NK-92 treated with Interleukin-12 subunit alpha and Interleukin-12 subunit beta, amount 100 ng/mL, for 24 hours (cell line): ENCODE results near the gene SWSAP1.
"Not testable (repeated sequence)": the region's sequence is repeated elsewhere in the genome, so short reads cannot be mapped to it uniquely, and the experiment has no call there.

ENCODE experiments used
- DNase-seq: peaks from one replicate; lab custom pipeline; 2025; lab: John Stamatoyannopoulos, UW

SWSAP1 gene, protein sequence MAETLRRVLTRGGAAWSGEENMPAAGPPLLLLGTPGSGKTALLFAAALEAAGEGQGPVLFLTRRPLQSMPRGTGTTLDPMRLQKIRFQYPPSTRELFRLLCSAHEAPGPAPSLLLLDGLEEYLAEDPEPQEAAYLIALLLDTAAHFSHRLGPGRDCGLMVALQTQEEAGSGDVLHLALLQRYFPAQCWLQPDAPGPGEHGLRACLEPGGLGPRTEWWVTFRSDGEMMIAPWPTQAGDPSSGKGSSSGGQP

DNA sequence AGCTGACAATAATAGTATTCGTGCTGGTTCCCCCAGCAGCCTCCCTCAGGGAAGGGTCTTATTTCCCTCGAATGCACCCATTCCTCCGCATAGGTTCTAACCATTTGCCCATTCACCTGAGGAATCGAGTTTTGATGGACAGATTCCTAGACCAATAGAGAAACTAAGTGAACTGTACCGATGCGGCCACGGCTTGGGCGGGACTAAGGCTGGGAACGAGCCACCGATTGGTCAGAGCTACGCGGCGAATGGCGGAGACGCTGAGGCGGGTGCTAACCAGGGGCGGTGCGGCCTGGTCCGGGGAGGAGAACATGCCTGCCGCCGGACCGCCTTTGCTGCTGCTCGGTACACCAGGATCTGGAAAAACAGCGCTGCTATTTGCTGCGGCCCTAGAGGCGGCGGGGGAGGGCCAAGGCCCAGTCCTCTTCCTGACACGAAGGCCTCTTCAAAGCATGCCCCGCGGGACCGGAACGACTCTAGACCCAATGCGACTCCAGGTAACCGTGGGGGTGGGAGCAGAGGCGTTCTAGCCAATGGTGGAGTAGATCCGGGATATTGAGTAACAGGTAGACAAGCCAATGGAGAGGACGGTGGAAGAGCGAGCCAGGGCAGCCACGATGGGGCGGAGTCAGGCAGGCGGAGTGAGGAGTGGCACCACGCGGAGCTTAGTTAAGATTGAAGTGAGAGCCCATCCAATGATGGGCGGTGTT lies at the start of gene SWSAP1:
Gene SWSAP1, plus strand, starts transcription at position 234 of the 710 bp plus-strand sequence. Its CDS starts 15 bp downstream, at position 249.
- DNase-seq, result peak; percentile 97

DNA sequence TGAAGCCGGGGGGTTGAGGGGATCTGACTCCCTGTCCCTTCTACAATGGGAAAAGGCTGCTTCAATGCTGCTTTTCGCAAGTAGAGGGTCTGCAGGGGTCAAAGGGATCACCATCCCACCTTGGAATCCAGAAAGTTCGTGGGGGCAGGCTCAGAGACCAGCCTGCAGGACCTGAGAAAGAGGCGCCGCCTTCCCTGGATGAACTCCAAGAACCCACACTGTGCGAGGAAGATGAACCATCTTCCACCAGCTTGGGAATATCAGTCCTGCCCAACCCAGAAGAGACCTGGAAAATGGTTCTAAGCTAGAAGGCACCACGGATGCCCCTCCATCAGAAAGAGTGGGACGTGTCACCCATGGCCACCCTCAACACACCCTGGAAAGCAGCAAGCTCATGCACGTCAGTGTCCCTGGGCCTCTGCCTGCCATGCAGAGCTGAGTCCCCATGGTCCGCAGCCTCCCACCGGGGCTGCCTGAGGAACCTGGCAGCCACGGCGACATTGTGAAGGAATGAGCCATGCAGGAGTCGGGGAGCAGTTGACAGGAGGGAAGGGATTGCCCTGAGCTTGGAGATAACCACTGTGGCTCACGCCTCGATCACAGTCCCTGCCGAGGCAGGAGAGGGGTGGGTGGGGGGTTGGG lies 49.6 kb upstream of the SWSAP1 start:
- DNase-seq, result no peak

DNA sequence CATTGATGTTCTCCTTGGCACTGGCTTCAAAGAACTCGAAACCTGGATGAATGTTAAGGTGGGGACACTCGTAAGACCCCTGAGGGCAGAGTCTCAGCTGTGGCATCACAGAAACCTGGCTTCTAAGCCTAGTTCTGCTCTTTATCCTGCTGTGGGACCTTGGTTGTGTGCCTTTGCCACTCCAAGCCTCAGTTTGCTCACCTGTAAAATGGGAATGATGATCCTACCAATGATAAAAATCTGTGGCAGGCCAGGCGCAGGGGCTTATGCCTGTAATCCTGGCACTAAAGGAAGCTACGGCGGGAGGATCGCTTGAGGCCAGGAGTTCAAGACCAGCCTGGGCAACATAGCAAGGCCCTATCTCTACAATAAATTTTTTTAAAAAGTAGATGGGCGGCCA lies 48.9 kb upstream of the SWSAP1 start:
- no peak for DNase-seq

DNA sequence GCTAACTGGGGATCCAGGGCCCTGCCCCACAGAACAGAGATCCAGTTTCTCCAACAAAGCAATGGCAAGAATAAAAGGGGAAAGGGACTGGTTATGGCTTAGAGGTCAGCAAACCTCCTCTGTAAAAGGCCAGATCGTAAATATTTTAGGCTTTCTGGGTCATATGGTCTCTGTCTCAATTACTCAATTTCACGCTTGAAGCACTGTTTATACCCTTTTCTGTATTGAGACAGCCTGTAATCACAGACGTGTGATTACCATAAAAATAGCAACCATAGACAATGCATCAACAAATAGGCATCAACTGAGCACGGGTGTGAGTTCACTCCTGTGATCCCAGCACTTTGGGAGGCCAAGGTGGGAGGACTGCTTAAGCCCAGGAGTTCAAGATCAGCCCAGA lies 44.3 kb upstream of the SWSAP1 start:
- no peak for DNase-seq

DNA sequence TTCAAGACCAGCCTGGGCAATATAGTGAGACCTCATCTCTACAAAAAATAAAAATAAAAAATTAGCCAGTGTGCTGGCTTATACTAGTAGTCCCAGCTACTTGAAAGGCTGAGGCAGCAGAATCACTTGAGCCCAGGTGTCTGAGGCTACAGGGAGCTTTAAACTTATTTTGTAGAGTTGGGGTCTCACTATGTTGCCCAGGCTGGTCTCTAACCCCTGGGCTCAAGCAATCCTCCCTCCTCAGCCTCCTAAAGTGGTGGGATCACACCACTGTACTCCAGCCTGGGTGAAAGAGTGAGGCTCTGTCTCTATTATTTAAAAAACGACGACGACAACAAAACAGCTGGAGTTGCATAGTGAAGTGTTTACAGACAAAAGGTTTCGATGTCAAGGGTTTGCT lies 43.0 kb upstream of the SWSAP1 start:
- DNase-seq, result no peak

DNA sequence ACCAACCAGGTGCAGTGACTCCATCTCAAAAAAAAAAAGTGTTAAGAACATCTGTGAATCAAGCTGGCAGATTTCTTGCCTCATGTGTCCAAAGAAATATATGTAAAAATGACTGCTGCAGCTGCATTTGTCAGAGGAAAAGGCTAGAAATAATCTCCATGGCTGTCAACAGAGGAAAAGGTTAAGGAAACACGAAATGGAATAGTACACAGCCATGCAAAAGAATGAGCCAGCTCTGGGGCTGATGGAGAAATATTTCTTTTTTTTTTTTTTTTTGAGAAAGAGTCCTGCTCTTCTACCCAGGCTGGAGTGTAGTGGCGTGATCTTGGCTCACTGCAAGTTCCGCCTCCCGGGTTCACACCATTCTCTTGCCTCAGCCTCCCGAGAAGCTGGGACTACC lies 41.6 kb upstream of the SWSAP1 start:
- DNase-seq, result no peak

DNA sequence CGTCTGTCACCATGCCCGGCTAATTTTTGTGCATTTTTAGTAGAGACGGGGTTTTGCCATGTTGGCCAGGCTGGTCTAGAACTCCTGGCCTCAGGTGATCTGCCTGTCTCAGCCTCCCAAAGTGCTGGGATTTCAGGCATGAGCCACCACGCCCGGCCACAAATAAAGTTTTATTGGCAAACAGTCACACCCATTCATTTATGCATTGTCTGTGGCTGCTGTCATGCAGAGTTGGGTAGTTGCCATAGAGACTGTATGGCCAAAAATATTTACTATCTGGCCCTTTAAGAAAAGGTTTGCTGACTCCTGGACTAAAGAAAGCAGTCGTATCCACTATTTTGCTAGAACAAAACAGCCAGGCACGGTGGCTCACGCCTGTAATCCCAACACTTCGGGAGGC lies 40.6 kb upstream of the SWSAP1 start:
- DNase-seq, result not testable (repeated sequence)

DNA sequence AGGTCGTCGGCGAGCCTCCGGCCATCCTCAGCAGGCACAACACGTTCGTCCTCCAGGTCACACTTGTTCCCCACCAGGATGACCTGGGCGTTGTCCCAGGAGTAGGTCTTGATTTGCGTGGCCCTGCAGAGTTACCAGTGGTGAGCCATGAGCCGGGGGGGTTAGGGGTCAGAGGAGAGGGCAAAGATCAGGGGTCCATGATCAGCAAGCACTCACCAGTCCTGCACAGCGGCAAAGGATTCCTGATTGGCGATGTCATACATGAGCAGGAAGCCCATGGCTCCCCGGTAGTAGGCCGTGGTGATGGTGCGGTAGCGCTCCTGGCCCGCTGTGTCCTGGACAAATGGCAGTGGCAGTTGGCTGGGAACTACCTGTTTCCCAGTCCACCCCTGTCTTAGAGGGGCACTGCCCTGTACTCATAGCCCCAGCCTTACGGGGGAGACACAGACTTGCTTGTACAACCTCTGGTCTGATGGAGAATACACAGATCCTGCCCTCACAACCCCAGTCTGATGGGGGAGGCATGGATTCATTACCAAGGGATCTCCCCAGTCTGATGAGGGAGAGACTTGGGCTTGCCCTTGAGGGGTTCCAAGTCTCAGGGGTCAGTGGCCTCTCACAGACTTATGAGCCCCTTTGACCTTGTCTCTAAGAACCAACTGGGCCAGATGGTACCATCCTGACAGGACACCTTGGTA lies 38.9 kb upstream of the SWSAP1 start:
- DNase-seq, result no peak

DNA sequence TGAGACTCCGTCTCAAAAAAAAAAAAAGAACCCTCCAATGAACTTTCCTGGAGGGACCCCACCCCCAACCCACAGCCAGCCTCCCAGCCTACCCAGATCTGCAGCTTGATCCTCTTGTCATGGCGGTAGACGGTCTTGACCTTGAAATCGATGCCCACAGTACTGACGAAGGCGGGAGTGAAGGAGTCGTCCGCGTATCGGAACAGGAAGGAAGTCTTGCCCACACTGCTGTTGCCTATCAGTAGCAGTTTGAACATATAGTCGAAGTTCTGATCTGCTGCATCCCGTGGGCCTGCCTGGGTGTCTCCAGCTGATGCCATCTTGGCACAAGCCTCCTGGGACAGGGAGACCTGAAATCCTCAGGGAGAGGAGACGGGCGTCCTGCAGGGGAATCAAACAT lies 37.4 kb upstream of the SWSAP1 start:
- no peak for DNase-seq

DNA sequence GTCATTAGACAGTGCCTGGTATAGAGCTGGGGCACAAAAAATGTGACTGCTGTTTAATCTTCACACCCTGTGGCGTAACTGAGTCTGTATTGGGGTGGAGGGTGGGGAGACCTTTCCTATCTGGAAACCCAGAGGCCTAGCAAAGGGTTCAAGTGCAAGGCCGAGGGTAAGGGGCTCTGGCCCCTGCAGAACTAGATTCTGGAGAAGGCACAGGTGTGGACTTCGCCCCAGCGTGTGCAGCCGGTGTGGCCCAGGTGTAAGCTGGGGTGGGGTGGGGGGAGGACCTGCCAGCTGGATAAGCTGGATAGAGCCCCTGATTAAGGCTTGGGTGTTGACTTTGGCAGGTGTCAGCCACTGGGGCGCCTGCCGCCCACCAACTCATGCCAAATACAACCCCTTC lies 36.3 kb upstream of the SWSAP1 start:
- no peak for DNase-seq

DNA sequence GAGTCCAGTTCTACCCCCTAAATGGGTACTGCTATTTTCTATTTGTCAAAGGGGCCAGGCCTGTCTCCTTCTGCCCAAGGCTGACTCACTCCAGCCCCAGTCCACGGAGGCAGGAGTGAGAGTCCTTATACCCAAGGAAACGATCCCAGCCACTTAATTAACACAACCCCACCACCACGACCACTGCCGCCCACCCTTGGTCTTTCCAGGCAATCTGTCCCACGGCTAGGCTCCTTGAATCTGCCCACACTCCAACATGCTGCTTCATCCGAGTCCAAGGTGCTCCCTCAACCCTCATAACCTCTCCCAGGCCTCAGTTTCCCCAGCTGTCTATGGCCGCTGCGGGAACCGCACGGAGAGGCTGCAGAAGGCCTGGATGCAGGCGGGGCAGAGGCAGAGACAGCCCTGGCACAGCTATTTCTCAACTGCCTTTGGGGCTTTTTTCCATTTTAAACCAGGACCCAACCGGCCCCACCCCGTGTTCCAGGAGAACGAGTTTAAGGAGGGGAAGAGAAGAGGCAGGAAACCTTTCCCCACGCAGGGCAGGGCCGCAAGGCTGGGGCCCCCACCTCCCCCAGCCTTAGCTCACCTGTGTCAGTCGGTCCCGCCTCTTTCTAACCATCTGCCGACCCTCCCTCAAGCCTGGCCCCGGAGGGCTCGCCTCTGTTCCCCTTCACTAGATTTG lies 35.8 kb upstream of the SWSAP1 start:
- DNase-seq, result no peak

DNA sequence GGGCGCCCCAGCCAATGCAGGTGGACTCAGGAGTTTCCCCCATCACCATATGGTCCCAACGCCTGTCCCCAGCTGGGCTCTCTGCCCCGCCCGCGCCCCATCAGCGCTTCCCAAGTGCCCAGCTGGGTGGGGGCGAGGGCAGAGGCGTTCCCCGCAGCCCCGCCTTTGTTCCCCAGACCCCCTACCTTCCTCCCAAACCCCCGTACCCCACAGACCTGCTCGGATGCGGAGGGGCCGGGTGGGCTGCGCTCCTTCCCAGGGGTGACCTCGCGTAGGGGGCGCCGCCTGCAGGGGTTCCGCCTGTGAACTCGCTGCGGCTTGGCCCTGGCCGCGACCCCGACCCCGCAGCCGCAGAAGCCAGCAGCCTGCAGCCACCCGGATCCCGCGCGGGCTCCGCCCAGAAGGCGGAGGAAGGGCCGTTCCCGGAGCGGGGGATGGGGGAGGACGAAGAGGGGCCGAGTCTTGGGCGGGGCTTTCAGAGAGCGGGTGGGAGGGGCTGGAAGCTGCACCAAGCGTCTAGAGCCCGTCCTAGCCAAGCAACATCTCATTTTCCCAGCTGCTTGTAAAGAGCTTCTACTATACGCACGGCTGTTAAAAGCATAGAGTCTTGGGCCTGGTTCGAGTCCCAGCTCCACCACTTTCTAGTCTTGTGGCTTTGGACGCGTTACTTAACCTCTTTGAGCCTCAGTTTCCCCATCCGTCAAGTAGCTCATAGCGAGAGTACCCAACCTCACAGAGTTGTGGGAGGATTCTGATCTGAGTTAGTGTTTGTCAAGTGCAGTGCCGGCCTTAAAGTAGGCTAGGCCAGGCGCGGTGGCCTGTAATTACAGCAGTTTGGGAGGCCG lies 35.0 kb upstream of the SWSAP1 start, which contains the start of gene RAB3D:
Gene RAB3D, minus strand, starts transcription at position 404 of the 845 bp plus-strand sequence. CDS start 2,258 bp downstream, outside the sequence.
- DNase-seq, result no peak

DNA sequence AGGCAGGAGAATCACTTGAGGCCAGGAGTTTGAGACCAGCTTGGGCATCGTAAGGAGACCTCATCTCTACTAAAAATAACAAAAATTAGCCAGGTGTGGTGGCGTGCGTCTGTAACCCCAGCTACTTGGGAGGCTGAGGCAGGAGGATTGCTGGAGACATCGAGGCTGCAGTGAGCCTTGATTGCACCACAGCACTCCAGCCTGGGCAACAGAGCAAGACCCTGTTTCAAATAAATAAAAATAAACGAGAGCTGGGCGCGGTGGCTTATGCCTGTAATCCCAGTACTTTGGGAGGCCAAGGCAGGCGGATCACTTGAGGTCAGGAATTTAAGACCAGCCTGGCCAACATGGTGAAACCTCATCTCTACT lies 34.4 kb upstream of the SWSAP1 start:
- DNase-seq, result not testable (repeated sequence)

DNA sequence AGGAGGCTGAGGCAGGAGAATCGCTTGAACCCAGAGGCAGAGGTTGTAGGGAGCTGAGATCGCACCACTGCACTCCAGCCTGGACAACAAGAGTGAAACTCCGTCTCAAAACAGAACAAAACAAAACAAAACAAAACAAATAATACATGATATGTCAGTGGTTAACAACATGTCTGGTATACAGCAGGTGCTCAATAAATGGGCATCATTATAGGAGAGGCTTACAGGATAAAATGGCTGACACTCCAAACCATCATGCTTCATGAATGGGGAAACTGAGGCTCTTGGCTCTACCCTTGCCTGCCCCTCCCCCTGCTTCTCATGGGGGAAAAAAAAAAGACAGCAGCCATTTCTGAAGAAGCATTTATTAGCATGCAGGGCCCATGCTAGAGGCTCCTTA lies 32.0 kb upstream of the SWSAP1 start:
- no peak for DNase-seq

DNA sequence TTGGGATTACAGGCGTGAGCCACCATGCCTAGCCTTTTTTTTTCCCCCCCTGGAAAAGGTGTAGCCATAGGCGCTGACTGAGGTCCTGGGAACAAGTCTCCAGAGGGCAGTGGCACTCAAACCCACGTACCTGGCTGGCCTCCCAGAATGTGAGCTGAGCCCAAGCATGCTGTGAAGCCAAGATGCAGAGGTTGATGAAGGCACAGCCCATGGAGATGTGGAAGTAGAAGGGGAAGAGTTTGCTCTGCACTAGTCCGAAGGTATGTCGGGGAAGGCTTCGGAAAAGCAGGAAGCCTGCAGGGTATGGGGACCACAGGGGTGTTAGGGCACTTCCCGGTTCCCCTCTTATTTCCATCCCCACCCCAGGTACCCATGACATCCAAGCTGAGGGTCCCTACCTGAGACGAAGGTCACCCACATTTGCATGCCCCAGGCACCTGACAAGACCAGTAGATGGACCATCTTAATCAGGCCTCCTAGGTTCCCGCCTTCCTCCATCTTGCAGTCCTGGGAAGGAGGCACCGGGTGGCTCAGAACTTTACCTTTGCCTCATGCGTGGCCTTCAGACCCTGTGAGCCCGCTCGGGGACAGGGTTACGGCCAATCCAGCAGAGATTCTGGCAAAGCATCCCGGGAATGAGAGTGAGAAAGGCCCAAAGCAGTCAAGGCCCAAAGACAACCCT lies 29.2 kb upstream of the SWSAP1 start:
- no peak for DNase-seq

DNA sequence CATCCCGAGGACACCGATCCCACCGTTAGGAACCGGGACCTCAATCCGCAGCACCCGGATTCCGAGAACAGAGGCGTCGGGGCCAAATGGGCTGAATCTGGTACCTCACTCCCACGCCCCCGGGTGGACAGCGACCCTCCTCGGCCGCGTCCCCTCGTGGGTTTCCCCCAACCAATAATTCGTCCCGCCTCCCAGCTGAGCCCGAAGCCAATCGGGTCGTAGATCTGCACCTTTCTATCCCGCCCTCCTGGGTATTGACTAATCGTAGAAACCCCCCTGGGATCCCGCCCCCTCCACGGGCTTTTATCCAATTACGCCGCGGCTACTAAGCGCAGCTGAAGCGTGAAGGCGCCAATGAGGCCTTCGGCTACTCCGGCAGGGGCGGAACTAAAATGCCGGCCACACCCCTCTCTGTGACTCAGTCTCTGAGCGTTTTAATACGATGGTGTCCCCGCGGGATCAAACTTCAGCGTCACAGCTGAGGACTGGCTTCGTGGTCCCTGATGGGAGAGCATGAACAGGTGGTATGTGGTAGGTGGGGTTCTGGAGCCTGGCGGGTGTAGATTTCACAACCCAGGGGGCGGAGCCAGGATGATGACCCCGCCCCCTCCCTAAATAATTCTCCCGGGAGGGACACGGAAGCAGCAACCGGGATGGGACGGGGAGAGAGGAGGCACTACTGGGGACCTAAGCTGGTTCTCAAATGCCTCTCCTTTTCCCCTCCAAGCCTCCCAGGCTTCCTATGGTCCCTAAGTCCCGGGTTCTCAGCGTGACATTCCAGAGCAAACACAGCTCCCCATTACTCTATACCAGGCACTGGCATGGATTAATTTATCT lies 28.1 kb upstream of the SWSAP1 start, which contains the start of the genes CCDC159 and TMEM205:
Gene CCDC159, plus strand, starts transcription at position 416 of the 837 bp plus-strand sequence. Its CDS starts 88 bp downstream, at position 504.
Gene TMEM205, minus strand, starts transcription at position 165 of the 837 bp plus-strand sequence. CDS start 649 bp downstream, outside the sequence.
- peak; percentile 98 for DNase-seq

DNA sequence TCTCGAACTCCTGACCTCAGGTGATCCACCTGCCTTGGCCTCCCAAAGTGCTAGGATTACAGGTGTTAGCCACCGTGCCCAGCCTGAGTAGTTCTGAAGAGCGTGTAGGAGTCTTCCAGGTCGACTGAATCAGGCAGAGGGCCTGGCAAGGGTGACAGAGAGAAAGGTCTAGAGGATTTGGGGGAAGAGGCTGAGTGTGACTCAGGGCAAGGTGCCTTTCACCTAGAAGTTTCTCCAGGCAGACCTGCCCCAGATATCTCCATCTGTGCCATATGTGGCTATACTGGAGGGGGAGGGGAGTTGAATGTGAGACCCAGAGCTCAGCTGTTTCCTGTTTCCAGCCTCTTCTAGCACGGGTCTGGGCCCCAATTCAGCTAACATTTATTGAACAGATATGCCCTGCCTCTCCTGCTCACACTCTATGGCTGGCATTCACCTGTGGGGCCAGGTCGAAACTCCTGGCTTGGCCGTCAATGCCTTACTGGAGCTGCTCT lies 26.9 kb upstream of the SWSAP1 start:
- DNase-seq, result no peak

DNA sequence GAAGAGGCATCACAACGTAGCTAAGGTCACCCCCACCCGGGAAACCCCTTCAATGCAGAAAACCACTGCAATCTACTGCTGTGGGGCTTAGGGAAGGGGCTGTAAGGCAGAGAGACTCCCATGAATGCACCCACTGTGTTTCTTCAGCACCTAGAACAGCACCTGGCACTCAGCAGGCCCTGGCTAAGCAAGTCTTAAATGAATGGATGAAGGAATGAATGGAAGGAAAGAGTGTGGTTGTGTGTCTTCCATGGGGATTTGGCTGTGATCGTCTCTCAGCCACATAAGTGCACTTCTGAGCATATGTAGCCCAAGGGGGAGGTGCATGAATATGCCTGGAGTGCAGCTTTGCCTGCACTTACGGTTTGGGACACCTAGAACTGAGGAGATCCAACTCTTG lies 25.3 kb upstream of the SWSAP1 start:
- no peak for DNase-seq

DNA sequence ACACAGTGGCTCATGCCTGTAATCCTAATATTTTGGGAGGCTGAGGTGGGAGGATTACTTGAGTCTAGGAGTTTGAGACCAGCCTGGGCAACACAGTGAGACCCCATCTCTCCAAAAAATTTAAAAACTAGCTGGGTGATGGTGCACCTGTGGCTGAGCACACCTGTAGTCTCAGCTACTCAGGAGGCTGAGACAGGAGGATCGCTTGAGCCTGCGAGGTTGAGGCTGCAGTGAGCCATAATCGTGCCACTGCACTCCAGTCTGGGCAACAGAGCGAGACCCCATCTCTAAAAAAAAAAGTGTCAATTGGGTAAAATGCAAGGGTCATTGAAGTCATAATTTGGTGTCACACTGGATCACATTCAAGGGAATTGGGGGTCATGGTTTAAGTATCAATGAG lies 20.4 kb upstream of the SWSAP1 start:
- DNase-seq, result not testable (repeated sequence)
